Measurements from ENCODE around the gene RABL2A. TPM values are rescaled to one million over a fixed set of nuclear protein-coding genes. Genes with fewer than 3 reads are reported as not detected.
"Not testable (repeated sequence)": the region's sequence is repeated elsewhere in the genome, so short reads cannot be mapped to it uniquely, and the experiment has no call there.

RABL2A gene
- total RNA-seq, 1 experiment from 2014 or later, result 11.4 TPM

GRCh38 chr2:113598738-113599137 is 28.3 kb upstream of the RABL2A start:
- not testable (repeated sequence) for H3K23me2 ChIP-seq (ENCODE audit: insufficient read length, low read depth, low read length, poor library complexity, severe bottlenecking); H3K27ac Mint-ChIP-seq; H3K27me3 Mint-ChIP-seq (ENCODE audit: low read depth); H4K91ac ChIP-seq (ENCODE audit: insufficient read length, low read depth, low read length); H3K79me1 ChIP-seq (ENCODE audit: insufficient read depth, low read depth, low read length, poor library complexity, severe bottlenecking); H3K4ac ChIP-seq (ENCODE audit: low read depth, low read length); H3K27ac ChIP-seq (ENCODE audit: insufficient read length, low read depth, low read length); H2BK12ac ChIP-seq (ENCODE audit: insufficient read length, low read depth, low read length); H4K20me1 ChIP-seq (ENCODE audit: control insufficient read depth, insufficient read depth, insufficient read length); H4K8ac ChIP-seq (replicated peaks; ENCODE audit: insufficient read length, low read depth, low read length); DNase-seq; H4K5ac ChIP-seq (ENCODE audit: insufficient read length, low read depth, low read length); H2BK15ac ChIP-seq (ENCODE audit: low read depth, low read length); H2BK20ac ChIP-seq (ENCODE audit: low read depth, low read length, poor library complexity, severe bottlenecking); H3K9me3 Mint-ChIP-seq; H3K79me2 ChIP-seq (ENCODE audit: insufficient read depth, low read length); H3K56ac ChIP-seq (ENCODE audit: insufficient read length, low read depth, low read length); H3K4me1 Mint-ChIP-seq; H3K14ac ChIP-seq (ENCODE audit: insufficient read depth, low read length); H2BK5ac ChIP-seq (ENCODE audit: insufficient read length, low read length); H3K4me1 ChIP-seq (ENCODE audit: insufficient read depth, low read length); H3K9me3 ChIP-seq (ENCODE audit: control insufficient read depth, low read depth, low read length); H3K4me3 Mint-ChIP-seq; H3K18ac ChIP-seq (ENCODE audit: insufficient read length, low read depth, low read length); H3T11ph ChIP-seq (ENCODE audit: low read length); H3K23ac ChIP-seq (ENCODE audit: insufficient read length, low read depth, low read length); H3K9ac ChIP-seq (ENCODE audit: extremely low read depth, insufficient read length, low read length); H3K4me2 ChIP-seq (ENCODE audit: insufficient read depth, insufficient read length, low read length); H2BK120ac ChIP-seq (ENCODE audit: low read depth, low read length, poor library complexity, severe bottlenecking); H3K27me3 ChIP-seq (ENCODE audit: insufficient read depth, low read length); H2AK5ac ChIP-seq (ENCODE audit: insufficient read length, low read length); H2AFZ ChIP-seq (ENCODE audit: low read length); H3K36me3 Mint-ChIP-seq (ENCODE audit: insufficient read depth in 1 of 3, low read depth in 3 of 3)
- no CpG with 5 or more reads among the region's 9 CpGs for WGBS (ENCODE audit: extremely low coverage, insufficient read length, low lambda C conversion rate)

GRCh38 chr2:113599208-113599607 is 27.9 kb upstream of the RABL2A start:
- not testable (repeated sequence) for H2AFZ ChIP-seq (ENCODE audit: low read length); H3K9me3 Mint-ChIP-seq; H2BK120ac ChIP-seq (ENCODE audit: low read depth, low read length, poor library complexity, severe bottlenecking); H3K4me3 Mint-ChIP-seq; H3K9me3 ChIP-seq (ENCODE audit: control insufficient read depth, low read depth, low read length); H3K27me3 Mint-ChIP-seq (ENCODE audit: low read depth); H3K9ac ChIP-seq (ENCODE audit: extremely low read depth, insufficient read length, low read length); H2BK12ac ChIP-seq (ENCODE audit: insufficient read length, low read depth, low read length); H3K4me1 Mint-ChIP-seq; H4K5ac ChIP-seq (ENCODE audit: insufficient read length, low read depth, low read length); H3T11ph ChIP-seq (ENCODE audit: low read length); H4K91ac ChIP-seq (ENCODE audit: insufficient read length, low read depth, low read length); H3K27me3 ChIP-seq (ENCODE audit: insufficient read depth, low read length); H3K27ac Mint-ChIP-seq; H3K56ac ChIP-seq (ENCODE audit: insufficient read length, low read depth, low read length); H3K79me1 ChIP-seq (ENCODE audit: insufficient read depth, low read depth, low read length, poor library complexity, severe bottlenecking); H3K27ac ChIP-seq (ENCODE audit: insufficient read length, low read depth, low read length); H3K18ac ChIP-seq (ENCODE audit: insufficient read length, low read depth, low read length); H3K23me2 ChIP-seq (ENCODE audit: insufficient read length, low read depth, low read length, poor library complexity, severe bottlenecking); H3K23ac ChIP-seq (ENCODE audit: insufficient read length, low read depth, low read length); H2BK15ac ChIP-seq (ENCODE audit: low read depth, low read length); H2BK20ac ChIP-seq (ENCODE audit: low read depth, low read length, poor library complexity, severe bottlenecking); H4K8ac ChIP-seq (replicated peaks; ENCODE audit: insufficient read length, low read depth, low read length); DNase-seq; H2BK5ac ChIP-seq (ENCODE audit: insufficient read length, low read length); H3K79me2 ChIP-seq (ENCODE audit: insufficient read depth, low read length); H3K14ac ChIP-seq (ENCODE audit: insufficient read depth, low read length); H3K4ac ChIP-seq (ENCODE audit: low read depth, low read length); H3K36me3 Mint-ChIP-seq (ENCODE audit: insufficient read depth in 1 of 3, low read depth in 3 of 3); H3K4me2 ChIP-seq (ENCODE audit: insufficient read depth, insufficient read length, low read length); H4K20me1 ChIP-seq (ENCODE audit: control insufficient read depth, insufficient read depth, insufficient read length); H2AK5ac ChIP-seq (ENCODE audit: insufficient read length, low read length); H3K4me1 ChIP-seq (ENCODE audit: insufficient read depth, low read length)
- no CpG with 5 or more reads among the region's 2 CpGs for WGBS (ENCODE audit: extremely low coverage, insufficient read length, low lambda C conversion rate)

All from H9 (cell line).